WTC11 (cell line): ENCODE results near the gene HHAT.
"Not testable (repeated sequence)": the region's sequence is repeated elsewhere in the genome, so short reads cannot be mapped to it uniquely, and the experiment has no call there.

ENCODE experiments used
- CTCF ChIP-seq: fragments of 200-600 bp; IDR thresholded peaks from 2 replicates; pipeline ENCODE4 v1.8.0; 2022; ENCODE audit warnings: antibody characterized with exemption
- FOXP1 ChIP-seq: sonication (generic); formaldehyde crosslinking; IDR thresholded peaks from 2 replicates; pipeline ENCODE4 v1.8.0; 2022; ENCODE audit warnings: missing genetic modification reagents, mild to moderate bottlenecking, moderate library complexity, borderline replicate concordance
- SMAD3 ChIP-seq: sonication (generic); formaldehyde crosslinking; IDR thresholded peaks from 2 replicates; pipeline ENCODE4 v1.8.0; 2022; ENCODE audit warnings: missing genetic modification reagents, mild to moderate bottlenecking, borderline replicate concordance
- SMAD4 ChIP-seq: sonication (generic); formaldehyde crosslinking; IDR thresholded peaks from 2 replicates; pipeline ENCODE4 v1.8.0; 2022; ENCODE audit warnings: mild to moderate bottlenecking, missing genetic modification reagents

GRCh38 chr1:210406341-210406740 is 77.6 kb downstream of the HHAT start:
- TF ChIP-seq SMAD3 (CRISPR knock-in tag); CTCF; FOXP1 (CRISPR knock-in tag); SMAD4: not testable (repeated sequence)
